Esophagus muscularis mucosa (tissue), 4 donors: ENCODE results near the gene WNK3.

Experiments
- EP300 ChIP-seq: sonication (generic); formaldehyde crosslinking; IDR thresholded peaks from one replicate; pipeline ENCODE4 v1.6.1; 2017; ENCODE audit warnings: antibody characterized with exemption
- POLR2A ChIP-seq: fragments of 450-650 bp; IDR thresholded peaks from one replicate; pipeline ENCODE4 v1.6.1; 2017; ENCODE audit warnings: antibody characterized with exemption, moderate library complexity, mild to moderate bottlenecking, low read depth
- POLR2AphosphoS5 ChIP-seq, 2 donors: sonication (generic); formaldehyde crosslinking; IDR thresholded peaks; one replicate each; pipeline ENCODE4 v1.6.1; 2017; ENCODE audit warnings: antibody characterized with exemption in 2 of 2
- TF ChIP-seq, protein P1 (sequence below), 3 experiments: fragments of 200-600 bp in 2 of 3; fragments of 450-650 bp in 1 of 3; sonication (generic) in 2 of 3; IDR thresholded peaks; one replicate each; pipeline ENCODE4 v1.5.1; 2017 to 2019; ENCODE audit warnings: antibody characterized with exemption in 3 of 3, mild to moderate bottlenecking in 2 of 3, moderate library complexity in 1 of 3

DNA sequence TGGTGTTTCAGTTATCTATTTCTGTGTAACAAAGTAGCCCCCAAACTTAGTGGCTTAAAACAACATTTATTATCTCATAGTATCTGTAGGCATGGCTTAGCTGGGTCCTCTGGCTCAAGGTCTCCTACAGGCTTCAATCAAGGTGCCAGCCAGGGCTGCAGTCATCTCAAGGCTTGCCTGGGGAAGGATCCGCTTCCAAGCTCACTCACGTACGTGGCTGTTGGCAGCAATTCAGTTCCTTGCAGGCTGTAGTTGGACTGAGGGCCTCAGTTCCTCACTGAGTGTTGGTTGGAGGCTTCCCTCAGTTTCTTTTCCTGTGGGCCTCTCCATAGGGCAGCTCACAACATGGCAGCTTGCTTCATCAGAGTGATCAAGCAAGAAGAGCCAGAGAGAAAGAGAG is 184.1 kb downstream of the WNK3 start:
- TF ChIP-seq POLR2A (no peak), POLR2AphosphoS5 (IDR thresholded peaks at IDR 0.05) (no peak), EP300 (no peak)
- TF ChIP-seq, protein P1, sequence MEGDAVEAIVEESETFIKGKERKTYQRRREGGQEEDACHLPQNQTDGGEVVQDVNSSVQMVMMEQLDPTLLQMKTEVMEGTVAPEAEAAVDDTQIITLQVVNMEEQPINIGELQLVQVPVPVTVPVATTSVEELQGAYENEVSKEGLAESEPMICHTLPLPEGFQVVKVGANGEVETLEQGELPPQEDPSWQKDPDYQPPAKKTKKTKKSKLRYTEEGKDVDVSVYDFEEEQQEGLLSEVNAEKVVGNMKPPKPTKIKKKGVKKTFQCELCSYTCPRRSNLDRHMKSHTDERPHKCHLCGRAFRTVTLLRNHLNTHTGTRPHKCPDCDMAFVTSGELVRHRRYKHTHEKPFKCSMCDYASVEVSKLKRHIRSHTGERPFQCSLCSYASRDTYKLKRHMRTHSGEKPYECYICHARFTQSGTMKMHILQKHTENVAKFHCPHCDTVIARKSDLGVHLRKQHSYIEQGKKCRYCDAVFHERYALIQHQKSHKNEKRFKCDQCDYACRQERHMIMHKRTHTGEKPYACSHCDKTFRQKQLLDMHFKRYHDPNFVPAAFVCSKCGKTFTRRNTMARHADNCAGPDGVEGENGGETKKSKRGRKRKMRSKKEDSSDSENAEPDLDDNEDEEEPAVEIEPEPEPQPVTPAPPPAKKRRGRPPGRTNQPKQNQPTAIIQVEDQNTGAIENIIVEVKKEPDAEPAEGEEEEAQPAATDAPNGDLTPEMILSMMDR (IDR thresholded peaks at IDR 0.05): no peak
